A673 (cell line): Measurements from ENCODE around the gene HSDL1.

Source experiments
- CTCF ChIP-seq: fragments of 300-800, 200-600 bp; sonication (generic); conservative IDR thresholded peaks from 2 replicates; pipeline ENCODE4 v1.5.1; 2017; ENCODE audit warnings: low read depth, mild to moderate bottlenecking, antibody characterized with exemption, low read length, moderate library complexity, mixed read lengths
- EZH2 ChIP-seq: fragments of 200-600 bp; sonication (generic); IDR thresholded peaks from 2 replicates; pipeline ENCODE4 v1.6.1; 2017; ENCODE audit warnings: borderline replicate concordance, low read depth, mild to moderate bottlenecking, mixed read lengths, antibody characterized with exemption, low read length; ENCODE audit not compliant: poor library complexity, severe bottlenecking

GRCh38 chr16:84079664-84080063 is 65.3 kb downstream of the HSDL1 start:
- TF ChIP-seq CTCF (no peak), EZH2 (no peak)
